Trophoblast cell (in vitro differentiated cells and primary cell): ENCODE data around the gene KANK2.

Experiments used
- DNase-seq, 2 donors: peaks; one replicate each; pipeline ENCODE4 v3.0.0-alpha.2; 2016
- H2AFZ ChIP-seq: 2 replicates; pipeline ENCODE4 v1.6.1; 2013; ENCODE audit warnings: low read length, moderate library complexity, mild to moderate bottlenecking; ENCODE audit not compliant: insufficient read depth, poor library complexity
- H2AK5ac ChIP-seq: 2 replicates; pipeline ENCODE4 v1.6.1; 2013; ENCODE audit warnings: mild to moderate bottlenecking, low read length
- H2BK120ac ChIP-seq: 2 replicates; pipeline ENCODE4 v1.6.1; 2013; ENCODE audit warnings: low read length, mild to moderate bottlenecking, moderate library complexity; ENCODE audit not compliant: insufficient read depth, poor library complexity
- H2BK12ac ChIP-seq: 2 replicates; pipeline ENCODE4 v1.6.1; 2013; ENCODE audit warnings: mild to moderate bottlenecking, low read length, moderate library complexity
- H2BK5ac ChIP-seq: 2 replicates; pipeline ENCODE4 v1.6.1; 2013; ENCODE audit warnings: low read length, low read depth, moderate library complexity, mild to moderate bottlenecking; ENCODE audit not compliant: poor library complexity
- H3K14ac ChIP-seq: 2 replicates; pipeline ENCODE4 v1.6.1; 2013; ENCODE audit warnings: mild to moderate bottlenecking, low read length
- H3K18ac ChIP-seq: 2 replicates; pipeline ENCODE4 v1.6.1; 2013; ENCODE audit warnings: mild to moderate bottlenecking, low read length
- H3K23ac ChIP-seq: 2 replicates; pipeline ENCODE4 v1.6.1; 2013; ENCODE audit warnings: low read length
- H3K27ac ChIP-seq: 2 replicates; pipeline ENCODE4 v1.5.1; 2013; ENCODE audit warnings: low read depth, mild to moderate bottlenecking, inconsistent platforms, low read length, moderate library complexity
- H3K27me3 ChIP-seq: 2 replicates; pipeline ENCODE4 v1.6.1; 2013; ENCODE audit warnings: inconsistent platforms, mild to moderate bottlenecking, low read length, moderate library complexity; ENCODE audit not compliant: insufficient read depth
- H3K36me3 ChIP-seq, 2 experiments: 1 replicate in 1 of 2; 2 replicates in 1 of 2; pipeline ENCODE4 v1.6.1; 2013; ENCODE audit warnings: low read length in 2 of 2, mild to moderate bottlenecking in 2 of 2, moderate library complexity in 1 of 2; ENCODE audit not compliant: insufficient read depth in 2 of 2, control insufficient read depth in 1 of 2
- H3K4ac ChIP-seq: 2 replicates; pipeline ENCODE4 v1.6.1; 2013; ENCODE audit warnings: low read depth, mild to moderate bottlenecking, low read length, moderate library complexity
- H3K4me1 ChIP-seq, 2 experiments: 1 replicate in 1 of 2; 2 replicates in 1 of 2; pipeline ENCODE4 v1.6.1; 2013; ENCODE audit warnings: low read length in 2 of 2, mild to moderate bottlenecking in 2 of 2, moderate library complexity in 1 of 2; ENCODE audit not compliant: insufficient read depth in 2 of 2, control insufficient read depth in 1 of 2
- H3K4me2 ChIP-seq: 2 replicates; pipeline ENCODE4 v1.6.1; 2013; ENCODE audit warnings: inconsistent platforms, mild to moderate bottlenecking, low read length, moderate library complexity
- H3K4me3 ChIP-seq: 2 replicates; pipeline ENCODE4 v1.5.1; 2013; ENCODE audit warnings: mild to moderate bottlenecking, low read depth, low read length, inconsistent platforms
- H3K79me1 ChIP-seq: one replicate; pipeline ENCODE4 v1.6.1; 2013; ENCODE audit warnings: low read length
- H3K79me2 ChIP-seq: 2 replicates; pipeline ENCODE4 v1.6.1; 2013; ENCODE audit warnings: low read length, mild to moderate bottlenecking; ENCODE audit not compliant: control insufficient read depth, insufficient read depth, poor library complexity
- H3K9ac ChIP-seq: 2 replicates; pipeline ENCODE4 v1.6.1; 2013; ENCODE audit warnings: mild to moderate bottlenecking, low read length
- H3K9me3 ChIP-seq: 2 replicates; pipeline ENCODE4 v1.6.1; 2013; ENCODE audit warnings: low read depth, mild to moderate bottlenecking, control low read depth, inconsistent platforms, low read length; ENCODE audit not compliant: insufficient read depth
- H4K12ac ChIP-seq: 2 replicates; pipeline ENCODE4 v1.6.1; 2013; ENCODE audit warnings: low read depth, mild to moderate bottlenecking, low read length, moderate library complexity
- H4K8ac ChIP-seq: 2 replicates; pipeline ENCODE4 v1.6.1; 2013; ENCODE audit warnings: low read depth, mild to moderate bottlenecking, low read length, moderate library complexity
- H4K91ac ChIP-seq: one replicate; pipeline ENCODE4 v1.6.1; 2013; ENCODE audit warnings: low read depth, mild to moderate bottlenecking, low read length, moderate library complexity
- WGBS: extraction: QIAGEN DNeasy Blood & Tissue Kit; methylation state at CpG from one replicate; pipeline ENCODE4 v1.1.7; 2013; ENCODE audit warnings: missing lambda C conversion rate; ENCODE audit not compliant: insufficient read length, insufficient coverage; ENCODE audit errors: extremely low coverage; 5-methylcytosine and 5-hydroxymethylcytosine counted together

The KANK2 gene

GRCh38 chr19:11194656-11195558, 2.4 kb downstream of the KANK2 start:
- Histone ChIP-seq H3K79me1 (peaks cover 5% of the 10 kb centered on the region), H3K23ac (no peak overlapping the region), H4K91ac (no peak overlapping the region), H3K9me3 (peaks cover 2% of the 10 kb centered on the region), H3K18ac (no peak overlapping the region), H3K4me2 (no peak overlapping the region), H2AFZ (no peak overlapping the region), H3K36me3 (peaks cover 15 to 24% of the 10 kb centered on the region in 2 experiments), H3K4me3 (no peak overlapping the region), H4K8ac (no peak overlapping the region), H3K79me2 (peaks cover 5% of the 10 kb centered on the region), H2BK5ac (no peak overlapping the region), H3K9ac (no peak overlapping the region), H3K27ac (no peak overlapping the region), H4K12ac (no peak overlapping the region), H3K14ac (no peak overlapping the region), H2AK5ac (no peak overlapping the region), H3K4ac (no peak overlapping the region), H2BK12ac (no peak overlapping the region), H3K4me1 (peaks cover 2 to 9% of the 10 kb centered on the region in 2 experiments), H2BK120ac (no peak overlapping the region), H3K27me3 (no peaks in the 10 kb centered on the region)
- no peak for DNase-seq
- no CpG with 5 or more reads among the region's 20 CpGs for WGBS

GRCh38 chr19:11194173-11194572, 3.2 kb downstream of the KANK2 start:
- peaks cover 15 to 24% of the 10 kb centered on the region in 2 experiments for H3K36me3 ChIP-seq
- H3K23ac ChIP-seq = no peak overlapping the region
- H2BK5ac ChIP-seq = no peak overlapping the region
- no peak overlapping the region for H3K4me3 ChIP-seq
- no peak overlapping the region for H3K9ac ChIP-seq
- H3K9me3 ChIP-seq = peaks cover 2% of the 10 kb centered on the region
- no CpG with 5 or more reads among the region's 8 CpGs for WGBS
- H3K27me3 ChIP-seq = no peaks in the 10 kb centered on the region
- H3K14ac ChIP-seq = no peak overlapping the region
- no peak overlapping the region for H2BK12ac ChIP-seq
- no peak overlapping the region for H3K4me2 ChIP-seq
- H3K4me1 ChIP-seq = peaks cover 2 to 9% of the 10 kb centered on the region in 2 experiments
- no peak overlapping the region for H4K12ac ChIP-seq
- DNase-seq = no peak
- H2AFZ ChIP-seq = no peak overlapping the region
- H3K27ac ChIP-seq = no peak overlapping the region
- peaks cover 7% of the 10 kb centered on the region for H3K79me1 ChIP-seq
- H3K18ac ChIP-seq = no peak overlapping the region
- H2AK5ac ChIP-seq = no peak overlapping the region
- H2BK120ac ChIP-seq = no peak overlapping the region
- no peak overlapping the region for H4K8ac ChIP-seq
- no peak overlapping the region for H3K4ac ChIP-seq
- peaks cover 5% of the 10 kb centered on the region for H3K79me2 ChIP-seq
- no peak overlapping the region for H4K91ac ChIP-seq

DNA sequence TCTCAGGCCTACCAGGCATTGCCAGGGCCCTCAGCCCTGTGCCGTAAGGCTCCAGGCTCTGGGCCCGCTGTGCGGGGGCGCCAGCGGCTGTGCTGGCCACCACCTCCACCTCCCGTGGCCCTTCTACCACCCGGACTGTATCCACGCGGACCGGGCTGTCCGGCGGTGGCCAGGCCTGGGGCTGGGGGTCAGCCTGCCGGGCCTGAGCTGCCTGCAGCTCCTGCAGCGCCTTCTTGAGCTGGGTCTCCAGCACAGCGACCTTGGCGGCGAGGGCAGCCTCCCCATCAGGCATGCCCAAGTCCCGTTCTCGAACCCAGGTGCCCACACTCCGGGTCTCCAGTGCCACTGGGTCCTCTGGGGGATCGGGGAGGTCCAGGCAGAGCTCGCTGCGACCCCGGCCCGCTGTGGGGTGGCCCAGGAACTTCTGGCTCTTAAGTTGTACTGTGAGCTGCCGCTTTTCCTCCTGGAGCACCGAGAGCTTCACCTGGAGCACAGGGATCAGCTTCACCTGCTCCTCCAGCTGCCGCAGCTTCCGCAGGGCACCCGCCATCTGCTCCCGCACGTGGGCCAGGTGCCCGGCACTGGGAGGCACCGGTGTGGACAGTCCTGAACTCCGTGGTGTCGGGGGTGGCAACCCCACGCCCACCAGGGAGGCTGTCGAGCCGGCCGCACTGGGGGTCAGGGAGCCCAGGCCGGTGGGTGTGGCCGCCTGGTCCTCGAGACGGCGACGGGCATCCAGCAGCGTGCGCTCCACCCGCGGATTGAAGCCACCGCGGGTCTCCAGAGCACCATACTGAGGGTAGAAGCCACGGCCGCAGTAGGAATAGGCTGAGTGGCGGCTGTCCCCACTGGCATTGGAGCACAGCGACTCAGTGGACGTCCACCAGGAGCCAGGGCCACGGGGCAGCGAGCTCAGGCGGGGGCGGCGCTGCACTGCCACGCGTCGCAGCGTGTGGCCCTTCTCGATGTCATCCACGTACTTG, 4.1 kb downstream of the KANK2 start:
- no peak overlapping the region for H3K14ac ChIP-seq
- no peak overlapping the region for H2BK120ac ChIP-seq
- no peak overlapping the region for H3K4me2 ChIP-seq
- H3K79me1 ChIP-seq = peaks cover 7% of the 10 kb centered on the region
- WGBS = no CpG with 5 or more reads among the region's 68 CpGs
- H3K9me3 ChIP-seq = peaks cover 2% of the 10 kb centered on the region
- H3K27ac ChIP-seq = no peak overlapping the region
- no peak overlapping the region for H4K12ac ChIP-seq
- no peak overlapping the region for H3K23ac ChIP-seq
- H3K79me2 ChIP-seq = peaks cover 5% of the 10 kb centered on the region
- no peak overlapping the region for H4K8ac ChIP-seq
- H3K18ac ChIP-seq = no peak overlapping the region
- no peak overlapping the region for H3K4me3 ChIP-seq
- H3K27me3 ChIP-seq = no peaks in the 10 kb centered on the region
- no peak overlapping the region for H2BK5ac ChIP-seq
- H4K91ac ChIP-seq = no peak overlapping the region
- no peak overlapping the region for H3K4ac ChIP-seq
- no peak overlapping the region for H2AFZ ChIP-seq
- peaks cover 19 to 28% of the 10 kb centered on the region in 2 experiments for H3K36me3 ChIP-seq
- H2AK5ac ChIP-seq = no peak overlapping the region
- no peak for DNase-seq
- peaks cover 2 to 9% of the 10 kb centered on the region in 2 experiments for H3K4me1 ChIP-seq
- H3K9ac ChIP-seq = no peak overlapping the region
- no peak overlapping the region for H2BK12ac ChIP-seq

DNA sequence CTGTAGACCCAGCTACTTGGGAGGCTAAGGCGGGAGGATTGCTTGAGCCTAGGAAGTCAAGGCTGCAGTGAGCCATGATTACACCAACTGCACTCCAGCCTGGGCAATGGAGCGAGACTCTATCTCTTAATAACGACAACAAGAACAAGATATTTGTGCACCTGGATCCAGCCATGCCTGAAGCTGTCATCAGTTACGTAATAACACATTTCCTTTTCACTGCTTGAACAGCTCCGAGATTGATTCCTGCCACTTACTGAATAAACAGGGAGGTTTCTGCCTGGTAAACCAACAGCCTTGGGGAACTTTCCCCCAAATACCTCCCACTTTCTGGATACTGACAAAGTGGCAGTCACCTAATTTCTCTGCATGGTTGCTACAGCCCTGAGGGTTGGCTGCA, 5.4 kb downstream of the KANK2 start:
- no peak overlapping the region for H2BK120ac ChIP-seq
- no peak overlapping the region for H4K12ac ChIP-seq
- H2AK5ac ChIP-seq = no peak overlapping the region
- no peak overlapping the region for H3K4me2 ChIP-seq
- H3K18ac ChIP-seq = no peak overlapping the region
- H2AFZ ChIP-seq = no peak overlapping the region
- no CpG with 5 or more reads among the region's 5 CpGs for WGBS
- no peaks in the 10 kb centered on the region for H3K27me3 ChIP-seq
- H4K8ac ChIP-seq = no peak overlapping the region
- H3K79me2 ChIP-seq = peaks cover under 1% of the 10 kb centered on the region
- no peak overlapping the region for H3K27ac ChIP-seq
- H2BK5ac ChIP-seq = no peak overlapping the region
- no peak overlapping the region for H4K91ac ChIP-seq
- H3K23ac ChIP-seq = no peak overlapping the region
- H3K79me1 ChIP-seq = peaks cover 3% of the 10 kb centered on the region
- H3K9ac ChIP-seq = no peak overlapping the region
- peaks cover 2 to 6% of the 10 kb centered on the region in 2 experiments for H3K4me1 ChIP-seq
- no peak overlapping the region for H2BK12ac ChIP-seq
- H3K36me3 ChIP-seq = peaks cover 19 to 28% of the 10 kb centered on the region in 2 experiments
- no peak overlapping the region for H3K14ac ChIP-seq
- no peaks in the 10 kb centered on the region for H3K9me3 ChIP-seq
- DNase-seq = peak in 1 of 2 donors; percentile 36
- no peak overlapping the region for H3K4me3 ChIP-seq
- H3K4ac ChIP-seq = no peak overlapping the region
